NCI-H2171 treated with DMSO at 0.1 percent for 48 hours (cell line): ENCODE measurements around the gene ARID1B.

Experiments
- DNase-seq: peaks from one replicate; lab custom pipeline; 2025; lab: John Stamatoyannopoulos, UW

The ARID1B gene

GRCh38 chr6:157161912-157162311 lies 384.7 kb downstream of the ARID1B start:
- DNase-seq: no peak

DNA sequence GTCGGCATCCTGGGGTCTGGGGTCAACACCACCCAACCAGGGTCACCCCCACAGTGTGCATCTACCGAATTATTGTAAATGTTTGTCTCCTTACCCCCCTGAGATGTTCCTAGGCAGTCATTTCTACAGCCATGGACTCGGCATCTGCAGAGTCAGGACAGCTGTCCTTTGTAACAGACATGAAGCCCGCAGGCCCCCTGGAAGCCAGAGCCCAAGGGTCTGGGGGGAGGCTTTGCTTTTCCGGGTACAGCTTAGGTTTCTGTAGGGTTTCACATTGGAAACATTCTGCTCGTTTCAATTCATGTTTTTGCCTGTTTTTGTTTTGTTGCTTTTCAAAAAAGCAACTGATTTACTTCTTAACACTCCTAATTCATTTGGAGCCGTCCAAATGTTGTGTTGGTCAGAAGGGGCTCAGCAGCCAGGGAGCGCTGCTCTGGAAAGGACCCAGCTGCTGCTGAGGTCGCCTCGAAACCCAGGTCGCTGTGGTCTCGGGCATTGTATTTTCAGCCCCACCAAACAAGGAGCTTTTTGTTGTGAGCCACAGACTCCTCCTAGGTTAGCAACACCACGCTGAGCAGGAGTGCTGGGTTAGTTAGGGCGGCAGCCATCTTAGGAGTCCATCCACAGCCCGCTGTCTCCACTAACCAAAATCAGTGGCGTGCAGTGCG lies 385.7 kb downstream of the ARID1B start:
- no peak for DNase-seq

DNA sequence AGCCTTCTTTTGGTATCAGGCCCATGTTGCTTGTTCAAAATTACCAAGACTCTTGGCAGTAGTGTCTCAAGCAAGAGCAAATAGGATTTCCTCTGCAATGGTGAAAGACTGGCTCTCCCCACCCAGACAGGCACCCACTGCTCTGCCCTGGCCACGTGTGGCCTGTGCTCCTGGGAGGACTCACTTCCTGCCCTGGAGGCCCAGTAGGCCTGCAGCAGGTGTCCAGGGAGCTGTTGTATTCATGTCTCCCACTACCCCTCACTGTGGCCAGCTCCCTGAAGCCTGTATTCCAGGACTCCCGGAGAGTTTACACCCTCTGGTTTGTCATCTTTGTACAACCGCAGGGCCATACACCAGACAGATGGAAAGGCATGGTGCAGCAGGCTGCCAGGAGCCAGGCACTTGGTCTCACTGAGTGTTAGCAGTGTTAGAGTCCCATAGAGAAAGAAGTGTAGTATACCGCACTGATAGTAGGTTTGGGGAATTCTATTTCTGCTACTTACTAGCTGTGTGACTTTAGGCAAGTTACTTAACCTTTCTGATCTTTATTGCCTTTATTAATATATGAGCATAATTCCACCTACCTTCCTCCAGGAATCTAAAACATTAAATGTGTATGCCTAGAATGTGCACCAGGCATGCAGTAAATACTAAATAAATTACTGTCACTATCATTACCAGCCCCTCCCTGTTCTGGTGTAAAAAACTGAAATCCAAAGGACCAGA lies 386.4 kb downstream of the ARID1B start:
- DNase-seq: no peak

- DNase-seq: no peak
Measured at GRCh38 chr6:157164972-157165371, 387.8 kb downstream of the ARID1B start.

GRCh38 chr6:157166784-157167183 lies 389.6 kb downstream of the ARID1B start:
- DNase-seq: no peak

DNA sequence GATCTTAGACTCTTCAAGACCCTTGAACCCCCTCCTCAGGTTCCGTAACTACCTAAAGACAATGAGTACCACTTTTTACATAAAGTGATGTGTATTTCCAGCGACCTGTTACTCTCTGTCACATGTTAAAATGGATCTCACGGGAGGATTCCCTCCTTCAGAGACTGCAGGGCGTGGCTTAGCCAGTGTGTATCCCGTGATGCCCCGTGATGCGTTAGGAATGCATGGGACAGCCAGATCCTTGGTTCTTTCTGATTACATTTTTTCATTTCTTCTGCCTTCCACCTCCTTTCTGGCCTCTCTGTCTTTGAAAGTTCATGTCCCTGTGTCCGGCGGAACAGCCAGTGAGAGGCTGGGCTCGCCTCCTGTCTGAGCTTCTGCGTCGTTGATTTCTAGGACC lies 390.7 kb downstream of the ARID1B start:
- DNase-seq: no peak

- no peak for DNase-seq
Measured at GRCh38 chr6:157168471-157168870, 391.3 kb downstream of the ARID1B start.

DNA sequence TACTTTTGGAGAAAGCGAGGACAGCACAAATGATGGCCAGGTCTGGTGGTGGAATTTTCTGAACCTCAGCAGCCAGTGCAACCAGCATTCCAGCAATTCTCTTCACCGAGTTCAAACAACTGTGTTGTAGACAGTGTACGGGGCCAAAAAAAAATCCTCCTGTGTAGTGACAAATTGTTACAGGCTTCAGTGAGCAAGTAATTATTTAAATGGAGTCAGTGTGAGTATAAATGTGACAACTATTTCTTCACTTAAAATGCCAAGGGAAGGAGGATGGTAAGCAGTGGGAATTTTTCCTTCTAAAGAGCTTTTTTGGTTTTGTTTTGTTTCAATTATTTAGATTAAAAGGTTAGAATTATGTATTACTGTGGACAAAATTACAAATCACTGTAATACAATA lies 392.0 kb downstream of the ARID1B start:
- no peak for DNase-seq

DNA sequence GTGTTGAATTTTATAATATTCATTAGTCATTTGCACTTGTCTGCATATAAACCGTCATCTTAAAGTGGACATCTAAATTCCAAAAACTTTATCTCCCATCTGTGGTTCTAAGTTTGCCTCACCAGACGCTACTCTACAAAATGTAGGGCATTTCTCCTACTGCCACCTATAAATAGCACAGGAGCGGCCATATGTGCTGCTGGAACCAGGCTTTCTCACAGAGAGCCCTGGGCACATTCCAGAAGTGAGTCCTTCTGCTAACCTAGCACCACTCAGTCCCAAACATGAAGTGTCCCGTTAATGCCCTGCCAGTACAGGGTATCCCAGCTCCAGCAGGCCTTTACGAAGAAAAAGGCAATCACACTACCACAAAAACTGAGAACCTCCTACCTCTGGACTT lies 392.5 kb downstream of the ARID1B start:
- no peak for DNase-seq

GRCh38 chr6:157170535-157170934 lies 393.4 kb downstream of the ARID1B start:
- no peak for DNase-seq

DNA sequence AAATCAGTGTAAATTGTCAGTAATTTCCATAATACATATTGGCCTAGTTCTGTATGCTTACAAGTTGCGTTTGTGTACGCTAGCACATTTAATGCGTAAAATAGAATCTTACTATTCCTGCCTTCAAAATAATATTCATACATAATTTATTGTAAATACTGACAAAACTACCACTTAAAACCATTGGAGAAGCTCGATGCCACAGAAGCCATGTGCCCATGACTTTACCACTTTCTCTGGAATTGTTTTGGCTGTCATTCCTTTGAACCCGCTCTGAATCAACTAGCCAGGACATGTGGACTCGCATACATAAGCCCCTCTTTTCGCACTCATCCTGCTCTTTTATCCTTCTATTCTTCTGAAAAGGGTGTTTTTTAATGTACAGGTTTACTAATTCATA lies 394.6 kb downstream of the ARID1B start:
- no peak for DNase-seq

GRCh38 chr6:157172231-157172701 lies 395.1 kb downstream of the ARID1B start:
- DNase-seq: no peak

DNA sequence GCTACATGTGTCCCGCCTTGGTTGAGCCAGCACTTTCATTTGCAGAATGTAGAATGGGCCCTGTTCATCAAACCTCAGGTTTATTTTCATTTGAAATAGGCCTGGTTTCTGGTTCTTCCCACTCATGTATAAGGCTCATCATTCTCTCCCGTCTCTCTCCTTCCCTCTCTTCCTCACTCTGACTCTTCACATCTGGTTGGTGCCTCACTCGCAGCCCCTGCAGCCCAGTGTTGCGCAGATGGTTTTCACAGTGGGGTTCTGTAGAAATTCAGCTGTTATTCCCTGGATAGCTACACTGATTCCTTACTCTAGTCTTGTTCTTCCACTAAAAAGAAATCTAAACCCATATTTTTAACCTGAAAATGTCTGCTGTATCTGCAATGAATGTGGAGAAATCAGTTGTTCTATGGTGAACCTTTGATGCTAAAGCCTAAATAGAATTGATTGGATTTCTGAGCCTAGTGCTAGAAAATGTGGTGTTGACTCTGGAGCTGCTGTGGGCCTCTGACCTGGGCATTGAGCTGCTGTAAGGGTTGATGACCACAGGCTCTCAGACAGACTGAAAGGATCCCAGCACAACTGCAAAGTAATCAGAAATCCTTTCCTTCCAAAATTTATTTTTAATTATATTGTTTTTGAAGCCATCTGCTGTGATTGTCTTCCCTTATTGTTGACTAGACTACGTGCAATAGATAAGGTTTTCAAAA lies 395.8 kb downstream of the ARID1B start:
- DNase-seq: no peak

- DNase-seq: no peak
Measured at GRCh38 chr6:157173776-157174175, 396.6 kb downstream of the ARID1B start.

DNA sequence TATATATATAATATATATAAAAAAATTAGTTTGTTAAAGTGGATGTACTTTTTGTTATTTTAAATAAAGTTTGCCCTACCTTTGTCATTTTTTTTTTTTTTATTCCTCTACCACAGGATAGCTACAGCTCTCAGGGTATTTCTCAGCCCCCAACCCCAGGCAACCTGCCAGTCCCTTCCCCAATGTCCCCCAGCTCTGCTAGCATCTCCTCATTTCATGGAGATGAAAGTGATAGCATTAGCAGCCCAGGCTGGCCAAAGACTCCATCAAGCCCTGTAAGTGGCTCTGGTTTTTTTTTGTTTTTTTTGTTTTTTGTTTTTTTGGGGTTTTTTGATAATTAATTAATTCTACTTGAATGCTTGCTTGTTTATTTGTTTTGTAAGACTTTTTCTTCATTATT lies 397.6 kb downstream of the ARID1B start:
- DNase-seq: no peak

GRCh38 chr6:157177731-157178336 lies 400.7 kb downstream of the ARID1B start:
- DNase-seq: no peak

GRCh38 chr6:157181649-157182048 lies 404.5 kb downstream of the ARID1B start:
- no peak for DNase-seq

DNA sequence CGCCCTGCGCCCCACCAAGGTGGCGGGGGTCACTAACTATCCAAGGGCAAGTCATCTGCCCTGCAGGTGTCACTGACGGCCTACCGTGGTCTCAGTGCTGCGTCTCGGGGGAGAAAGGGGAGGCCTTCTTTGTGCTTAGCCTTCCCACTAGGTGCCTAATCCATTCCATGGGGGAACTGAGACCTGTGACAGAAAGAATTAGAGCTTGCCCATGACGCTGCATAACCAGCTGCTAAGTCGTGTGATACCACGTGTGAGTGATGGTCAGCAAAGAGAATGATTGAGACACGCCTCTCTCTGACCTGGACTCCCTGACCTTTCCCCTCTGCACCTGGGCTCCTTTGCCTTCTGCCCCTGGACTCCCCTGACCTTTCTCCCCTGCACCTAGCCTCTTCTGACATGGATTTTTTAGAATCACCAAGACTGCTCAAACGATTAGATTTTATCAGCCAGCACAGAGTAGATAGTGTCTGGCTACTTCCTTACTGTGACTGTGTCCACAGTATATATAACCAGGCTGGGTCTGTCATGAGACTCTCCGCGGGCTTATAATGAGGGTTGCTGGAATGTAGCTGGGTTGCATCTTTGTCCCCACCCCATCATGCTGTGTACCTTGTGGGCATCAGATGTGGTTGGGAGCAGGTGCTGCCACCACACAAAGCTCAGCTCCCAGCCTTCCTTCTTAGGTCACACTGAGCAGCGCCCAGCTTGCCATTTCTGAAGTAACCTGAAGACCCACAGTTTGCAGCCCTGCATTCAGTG lies 405.5 kb downstream of the ARID1B start:
- no peak for DNase-seq

GRCh38 chr6:157184202-157185015 lies 407.2 kb downstream of the ARID1B start:
- DNase-seq: peak; percentile 29

DNA sequence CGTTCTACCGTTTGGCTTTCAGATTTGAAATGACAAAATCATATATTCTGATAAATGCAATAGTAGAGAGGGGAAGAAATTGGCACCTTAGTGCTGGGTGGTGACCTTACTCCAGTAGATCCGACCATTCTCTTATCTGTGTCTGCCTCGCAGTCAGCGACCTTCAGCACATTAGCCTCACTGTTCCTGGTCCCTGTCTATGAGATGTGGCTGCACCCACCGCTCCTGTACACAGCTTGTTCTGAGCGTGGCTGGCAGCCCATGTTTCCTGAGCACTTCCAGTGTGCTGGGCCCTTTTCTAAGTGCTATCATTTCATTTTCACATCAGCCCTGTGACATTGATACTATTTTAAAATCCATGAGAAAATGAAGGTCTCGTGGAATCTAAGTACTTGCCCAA lies 408.0 kb downstream of the ARID1B start:
- no peak for DNase-seq

DNA sequence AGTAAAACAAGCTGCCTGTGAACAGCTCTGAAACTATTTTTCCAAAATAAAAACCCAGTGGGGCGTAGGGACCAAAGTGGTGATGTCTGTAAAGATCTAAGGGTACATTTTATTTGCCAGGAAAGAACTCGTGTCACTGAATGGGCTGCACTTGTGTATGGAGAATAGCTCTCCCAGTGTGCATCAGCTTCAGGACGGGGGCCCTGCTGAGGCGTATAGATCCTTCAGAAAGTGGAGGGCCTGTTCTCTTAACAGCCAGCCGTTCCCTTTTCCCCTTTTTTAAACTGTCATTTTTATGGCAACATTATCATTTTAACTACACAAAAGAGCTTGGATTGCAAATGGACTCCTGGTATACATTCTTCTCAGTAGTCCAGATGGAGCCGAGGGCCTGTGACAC lies 408.8 kb downstream of the ARID1B start:
- no peak for DNase-seq
